GM12873 (cell line): ENCODE data around the gene TBX18.

Experiments
- CTCF ChIP-seq: IDR thresholded peaks from 2 replicates; pipeline ENCODE4 v1.5.1; 2012; ENCODE audit warnings: low read depth, mild to moderate bottlenecking, moderate library complexity, low read length, control low read depth; ENCODE audit not compliant: insufficient read depth; ENCODE audit errors: missing control alignments

Gene TBX18

DNA sequence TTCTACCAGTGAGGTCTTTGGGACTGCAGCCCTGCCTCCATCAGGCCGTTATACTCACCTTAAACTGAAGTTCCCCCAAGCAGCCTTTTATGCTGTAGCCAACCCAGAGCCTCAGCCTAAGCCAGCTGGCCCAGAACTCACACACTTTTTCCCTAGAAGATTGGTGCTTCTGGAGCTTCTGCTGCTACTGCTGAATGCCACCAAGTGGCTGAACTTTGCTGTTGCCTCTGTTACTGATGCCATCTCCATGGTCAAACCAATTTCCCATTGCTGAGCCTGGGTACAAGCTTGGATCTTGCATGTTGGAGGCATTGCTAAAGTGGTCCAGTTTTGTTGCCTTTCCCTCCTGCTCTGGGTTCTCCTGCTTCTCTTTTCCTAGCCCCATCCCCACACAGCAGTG, 15.0 kb upstream of the TBX18 start:
- TF ChIP-seq CTCF: no peak

DNA sequence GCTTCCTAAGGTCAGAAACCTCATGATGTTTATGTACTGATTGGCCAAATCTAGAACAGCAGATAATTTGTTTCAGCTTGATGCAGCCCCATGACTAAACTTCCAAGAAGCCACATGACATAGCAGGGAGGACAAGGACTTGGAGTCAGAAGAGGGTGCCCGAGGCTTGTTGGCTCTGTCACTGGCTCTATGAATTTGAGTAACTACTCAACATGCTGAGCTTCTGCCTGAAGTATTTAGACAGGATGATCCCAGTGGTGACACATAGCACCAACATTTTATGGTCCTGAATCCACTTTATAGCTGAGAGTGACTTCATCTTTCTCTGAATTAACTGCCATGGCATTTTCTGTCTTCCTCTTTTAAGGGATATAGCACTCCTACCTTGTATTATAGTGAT, 13.5 kb upstream of the TBX18 start:
- TF ChIP-seq CTCF: no peak

- TF ChIP-seq CTCF: no peak
Observed at GRCh38 chr6:84776392-84776791, 12.0 kb upstream of the TBX18 start.

- no peak for TF ChIP-seq CTCF
Observed at GRCh38 chr6:84775751-84776150, 11.4 kb upstream of the TBX18 start.

- no peak for TF ChIP-seq CTCF
Observed at GRCh38 chr6:84774985-84775284, 10.5 kb upstream of the TBX18 start.

DNA sequence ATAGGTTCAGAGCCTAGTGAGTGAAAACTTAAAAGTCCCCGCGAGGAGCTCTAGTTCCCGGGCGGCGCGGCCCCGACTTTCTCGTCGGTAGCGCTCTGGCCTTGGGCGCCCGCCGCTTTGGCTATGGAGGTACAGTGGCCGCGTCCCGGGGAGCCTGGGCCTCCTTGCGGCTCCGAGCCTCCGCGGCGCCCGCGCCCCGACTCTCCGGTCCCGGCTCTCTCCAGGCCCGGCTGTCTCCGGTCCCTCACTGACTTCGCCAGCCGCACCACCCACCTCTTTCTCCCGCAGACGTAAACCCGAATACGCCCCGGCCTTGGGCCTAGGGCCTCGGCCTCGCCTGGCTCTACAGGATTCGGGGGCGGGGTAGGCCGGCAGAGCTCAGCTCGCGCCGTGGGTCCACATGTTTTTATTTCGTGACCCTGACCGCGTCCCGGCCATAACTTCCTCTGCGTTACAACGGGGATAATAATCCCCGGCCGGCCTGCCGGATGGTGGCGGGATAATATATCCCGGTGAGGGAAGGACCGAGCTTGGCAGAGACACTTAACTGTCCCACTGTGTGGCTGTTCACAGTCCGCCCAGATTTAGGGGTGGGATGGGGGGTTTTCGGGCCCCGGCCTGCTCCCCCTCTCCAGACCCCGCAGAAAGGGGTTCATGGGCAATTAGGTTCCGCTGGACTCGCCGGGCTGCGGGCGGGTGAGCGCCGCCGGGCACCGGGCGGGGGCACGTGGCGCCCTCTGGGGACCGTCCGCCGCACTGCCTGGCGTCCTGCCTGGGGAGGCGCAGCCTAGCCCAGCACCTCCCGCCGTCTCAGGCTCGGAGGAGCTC, 10.0 kb upstream of the TBX18 start:
- peak; percentile 51 for TF ChIP-seq CTCF

DNA sequence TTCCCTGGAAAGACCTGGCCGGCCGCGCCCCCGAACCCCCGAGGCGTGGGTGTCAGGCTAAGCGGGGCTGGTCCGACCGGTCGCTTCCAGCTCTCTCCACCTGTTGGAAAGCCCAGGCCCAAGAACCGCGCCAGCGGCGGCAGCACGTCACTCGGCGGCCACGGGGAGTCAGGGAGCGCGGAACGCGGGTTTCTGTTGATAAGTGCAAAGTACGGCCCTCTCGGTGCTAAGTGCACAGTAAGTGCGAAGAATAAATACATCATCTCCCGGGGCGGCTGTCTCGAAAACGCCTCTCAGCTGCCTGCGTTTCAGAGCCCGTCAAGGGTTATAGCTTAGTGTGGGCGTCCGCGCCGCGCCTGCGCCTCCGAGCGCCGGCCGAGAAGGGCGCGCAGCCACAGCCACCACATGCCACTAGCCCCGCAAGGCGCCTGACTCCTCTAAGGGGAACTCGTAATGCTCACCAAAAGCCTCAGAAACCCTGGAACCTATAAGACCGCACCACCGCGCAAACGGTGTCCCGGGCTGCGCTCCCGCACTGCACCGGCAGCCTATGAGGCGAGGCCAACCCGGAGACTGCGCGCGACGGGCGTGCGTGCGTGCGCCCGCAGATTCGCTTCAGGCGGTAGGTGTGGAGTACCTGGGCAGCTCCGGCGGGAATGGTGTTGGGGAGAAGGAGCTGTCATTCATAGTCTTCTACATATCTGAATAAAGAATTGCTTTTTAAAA, 9.2 kb upstream of the TBX18 start:
- TF ChIP-seq CTCF: no peak
